MM.1S (cell line): ENCODE measurements around the gene SHF.

Source experiments
- EZH2 ChIP-seq: fragments of 300-600 bp; sonication (generic); optimal IDR thresholded peaks from 2 replicates; pipeline ENCODE3; 2017; ENCODE audit warnings: low read depth, mild to moderate bottlenecking, antibody characterized with exemption, low read length, mixed read lengths
- TF ChIP-seq, protein P1 (sequence below): fragments of 300-600 bp; sonication (generic); IDR thresholded peaks from 2 replicates; pipeline ENCODE4 v1.5.1; 2016; ENCODE audit warnings: antibody characterized with exemption, low read length, mixed read lengths

DNA sequence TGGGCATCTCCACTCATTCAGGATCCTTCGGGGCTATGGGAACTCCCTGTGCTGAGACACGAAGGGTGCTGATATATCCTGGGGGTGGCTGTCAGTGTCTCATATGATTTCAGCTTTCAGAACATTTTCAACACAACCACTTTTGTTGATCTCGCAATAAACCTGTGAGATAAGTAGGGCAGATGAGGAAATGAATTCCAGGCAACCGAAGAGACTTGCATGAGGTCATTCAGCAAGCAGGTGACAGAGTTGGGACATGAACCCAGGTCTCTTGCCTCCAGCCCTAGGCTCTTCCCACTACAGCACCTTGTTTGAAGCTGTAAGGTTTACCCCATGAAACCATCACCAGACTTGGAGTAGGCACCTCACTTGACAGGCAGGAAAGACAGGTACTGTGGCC lies 41.4 kb downstream of the SHF start:
- TF ChIP-seq, protein P1, sequence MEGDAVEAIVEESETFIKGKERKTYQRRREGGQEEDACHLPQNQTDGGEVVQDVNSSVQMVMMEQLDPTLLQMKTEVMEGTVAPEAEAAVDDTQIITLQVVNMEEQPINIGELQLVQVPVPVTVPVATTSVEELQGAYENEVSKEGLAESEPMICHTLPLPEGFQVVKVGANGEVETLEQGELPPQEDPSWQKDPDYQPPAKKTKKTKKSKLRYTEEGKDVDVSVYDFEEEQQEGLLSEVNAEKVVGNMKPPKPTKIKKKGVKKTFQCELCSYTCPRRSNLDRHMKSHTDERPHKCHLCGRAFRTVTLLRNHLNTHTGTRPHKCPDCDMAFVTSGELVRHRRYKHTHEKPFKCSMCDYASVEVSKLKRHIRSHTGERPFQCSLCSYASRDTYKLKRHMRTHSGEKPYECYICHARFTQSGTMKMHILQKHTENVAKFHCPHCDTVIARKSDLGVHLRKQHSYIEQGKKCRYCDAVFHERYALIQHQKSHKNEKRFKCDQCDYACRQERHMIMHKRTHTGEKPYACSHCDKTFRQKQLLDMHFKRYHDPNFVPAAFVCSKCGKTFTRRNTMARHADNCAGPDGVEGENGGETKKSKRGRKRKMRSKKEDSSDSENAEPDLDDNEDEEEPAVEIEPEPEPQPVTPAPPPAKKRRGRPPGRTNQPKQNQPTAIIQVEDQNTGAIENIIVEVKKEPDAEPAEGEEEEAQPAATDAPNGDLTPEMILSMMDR: no peak
- no peak for TF ChIP-seq EZH2
